OCI-LY7 (cell line): ENCODE measurements around the gene BTBD9.

Source experiments
- EZH2phosphoT487 ChIP-seq: fragments of 200-600 bp; sonication (generic); IDR thresholded peaks from 2 replicates; pipeline ENCODE4 v1.6.1; 2018; ENCODE audit warnings: low read depth, borderline replicate concordance, mild to moderate bottlenecking, mixed run types, antibody characterized with exemption, low read length, moderate library complexity, mixed read lengths
- TF ChIP-seq, protein P1 (sequence below): fragments of 200-600 bp; sonication (generic); conservative IDR thresholded peaks from 2 replicates; pipeline ENCODE4 v1.5.1; 2014; ENCODE audit warnings: mild to moderate bottlenecking, antibody characterized with exemption, low read length, moderate library complexity, mixed read lengths

DNA sequence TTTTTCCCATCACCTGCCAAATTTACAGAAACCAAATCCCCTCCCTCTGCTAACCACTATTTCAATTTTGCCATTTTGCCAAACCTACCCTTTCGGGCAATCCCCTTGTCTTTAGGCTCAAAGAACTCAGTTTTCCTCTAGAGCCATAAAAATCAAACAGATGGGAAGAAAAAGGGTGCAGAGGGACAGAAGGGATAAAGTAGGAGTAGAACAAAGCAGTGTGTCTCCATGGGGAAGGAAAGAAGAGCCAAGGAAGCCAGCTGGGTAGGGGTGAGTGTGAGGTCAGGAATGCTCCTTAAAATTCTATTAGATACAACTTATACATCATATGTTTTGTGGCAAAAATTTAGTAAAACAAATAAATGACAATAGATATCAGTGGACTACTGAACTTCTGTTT, 316.5 kb downstream of the BTBD9 start:
- TF ChIP-seq, protein P1, sequence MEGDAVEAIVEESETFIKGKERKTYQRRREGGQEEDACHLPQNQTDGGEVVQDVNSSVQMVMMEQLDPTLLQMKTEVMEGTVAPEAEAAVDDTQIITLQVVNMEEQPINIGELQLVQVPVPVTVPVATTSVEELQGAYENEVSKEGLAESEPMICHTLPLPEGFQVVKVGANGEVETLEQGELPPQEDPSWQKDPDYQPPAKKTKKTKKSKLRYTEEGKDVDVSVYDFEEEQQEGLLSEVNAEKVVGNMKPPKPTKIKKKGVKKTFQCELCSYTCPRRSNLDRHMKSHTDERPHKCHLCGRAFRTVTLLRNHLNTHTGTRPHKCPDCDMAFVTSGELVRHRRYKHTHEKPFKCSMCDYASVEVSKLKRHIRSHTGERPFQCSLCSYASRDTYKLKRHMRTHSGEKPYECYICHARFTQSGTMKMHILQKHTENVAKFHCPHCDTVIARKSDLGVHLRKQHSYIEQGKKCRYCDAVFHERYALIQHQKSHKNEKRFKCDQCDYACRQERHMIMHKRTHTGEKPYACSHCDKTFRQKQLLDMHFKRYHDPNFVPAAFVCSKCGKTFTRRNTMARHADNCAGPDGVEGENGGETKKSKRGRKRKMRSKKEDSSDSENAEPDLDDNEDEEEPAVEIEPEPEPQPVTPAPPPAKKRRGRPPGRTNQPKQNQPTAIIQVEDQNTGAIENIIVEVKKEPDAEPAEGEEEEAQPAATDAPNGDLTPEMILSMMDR, result no peak
- no peak for TF ChIP-seq EZH2phosphoT487
